HEK293T (cell line): Measurements from ENCODE around the gene CELSR1.

Experiments used
- ARNT ChIP-seq: fragments of 450-650 bp; IDR thresholded peaks from 2 replicates; pipeline ENCODE4 v1.6.1; 2017; ENCODE audit warnings: mild to moderate bottlenecking
- BHLHE40 ChIP-seq: fragments of 450-650 bp; IDR thresholded peaks from 2 replicates; pipeline ENCODE4 v1.6.1; 2016; ENCODE audit warnings: mild to moderate bottlenecking, moderate library complexity, borderline replicate concordance
- CTBP1 ChIP-seq: fragments of 450-650 bp; IDR thresholded peaks from 2 replicates; pipeline ENCODE4 v1.6.1; 2016; ENCODE audit warnings: borderline replicate concordance
- ELF4 ChIP-seq: fragments of 450-650 bp; IDR thresholded peaks from 2 replicates; pipeline ENCODE4 v1.6.1; 2017; ENCODE audit warnings: antibody characterized with exemption
- FOXA1 ChIP-seq: fragments of 450-650 bp; IDR thresholded peaks from 2 replicates; pipeline ENCODE4 v1.6.1; 2016; ENCODE audit warnings: mild to moderate bottlenecking
- FOXM1 ChIP-seq: fragments of 450-650 bp; IDR thresholded peaks from 2 replicates; pipeline ENCODE4 v1.6.1; 2017; ENCODE audit warnings: mild to moderate bottlenecking, borderline replicate concordance
- HDGF ChIP-seq: fragments of 450-650 bp; IDR thresholded peaks from 2 replicates; pipeline ENCODE4 v1.6.1; 2017; ENCODE audit warnings: antibody characterized with exemption, borderline replicate concordance
- L3MBTL2 ChIP-seq: fragments of 450-650 bp; conservative IDR thresholded peaks from 2 replicates; pipeline ENCODE4 v1.6.1; 2016; ENCODE audit warnings: mild to moderate bottlenecking
- LEF1 ChIP-seq: fragments of 450-650 bp; IDR thresholded peaks from 2 replicates; pipeline ENCODE4 v1.6.1; 2017; ENCODE audit warnings: mild to moderate bottlenecking, borderline replicate concordance
- NFRKB ChIP-seq: fragments of 450-650 bp; IDR thresholded peaks from 2 replicates; pipeline ENCODE4 v1.6.1; 2016; ENCODE audit warnings: mild to moderate bottlenecking, moderate library complexity
- PKNOX1 ChIP-seq: fragments of 450-650 bp; IDR thresholded peaks from 2 replicates; pipeline ENCODE4 v1.6.1; 2016
- SP1 ChIP-seq: fragments of 450-650 bp; IDR thresholded peaks from 2 replicates; pipeline ENCODE4 v1.6.1; 2017
- SUZ12 ChIP-seq: fragments of 450-650 bp; IDR thresholded peaks from 2 replicates; pipeline ENCODE4 v1.6.1; 2016; ENCODE audit warnings: mild to moderate bottlenecking
- TARDBP ChIP-seq: fragments of 450-650 bp; IDR thresholded peaks from 2 replicates; pipeline ENCODE4 v1.6.1; 2016

- TF ChIP-seq SP1 (no peak), FOXM1 (no peak), ELF4 (no peak), LEF1 (no peak), BHLHE40 (no peak), L3MBTL2 (no peak), SUZ12 (no peak), CTBP1 (no peak), PKNOX1 (no peak), TARDBP (no peak), ARNT (no peak), HDGF (no peak), FOXA1 (no peak), NFRKB (no peak)
These were observed 78.9 kb downstream of the CELSR1 start for GRCh38 chr22:46458525-46458924.
